Measurements from ENCODE around the gene PPP4R3B.
"Not testable (repeated sequence)": the region's sequence is repeated elsewhere in the genome, so short reads cannot be mapped to it uniquely, and the experiment has no call there.

PPP4R3B gene

GRCh38 chr2:55585451-55586080 is 31.9 kb downstream of the PPP4R3B start:
- Histone ChIP-seq H3K4me3 (ENCODE audit: low read length) (no peak overlapping the region), H3K9ac (ENCODE audit: low read length) (no peak overlapping the region), H3K9me3 (ENCODE audit: control insufficient read depth, low read length) (no peaks in the 10 kb centered on the region), H3K36me3 (ENCODE audit: control insufficient read depth, insufficient read depth, low read length) (no peaks in the 10 kb centered on the region), H3K4me1 (ENCODE audit: control insufficient read depth, insufficient read depth, low read length) (no peaks in the 10 kb centered on the region), H3K27me3 (ENCODE audit: control insufficient read depth, insufficient read depth, low read length) (no peaks in the 10 kb centered on the region)

- no peaks in the 10 kb centered on the region for H3K36me3 ChIP-seq (ENCODE audit: control insufficient read depth, insufficient read depth, low read length)
- no peaks in the 10 kb centered on the region for H3K4me1 ChIP-seq (ENCODE audit: control insufficient read depth, insufficient read depth, low read length)
- H3K27me3 ChIP-seq (ENCODE audit: control insufficient read depth, insufficient read depth, low read length) = no peaks in the 10 kb centered on the region
- no peak overlapping the region for H3K9ac ChIP-seq (ENCODE audit: low read length)
- H3K4me3 ChIP-seq (ENCODE audit: low read length) = no peak overlapping the region
- no peaks in the 10 kb centered on the region for H3K9me3 ChIP-seq (ENCODE audit: control insufficient read depth, low read length)
Observed at GRCh38 chr2:55581874-55582547, 35.4 kb downstream of the PPP4R3B start.

- H3K27me3 ChIP-seq (ENCODE audit: control insufficient read depth, insufficient read depth, low read length) = no peaks in the 10 kb centered on the region
- no peak overlapping the region for H3K9ac ChIP-seq (ENCODE audit: low read length)
- H3K9me3 ChIP-seq (ENCODE audit: control insufficient read depth, low read length) = no peaks in the 10 kb centered on the region
- H3K4me3 ChIP-seq (ENCODE audit: low read length) = no peak overlapping the region
- H3K36me3 ChIP-seq (ENCODE audit: control insufficient read depth, insufficient read depth, low read length) = no peaks in the 10 kb centered on the region
- no peaks in the 10 kb centered on the region for H3K4me1 ChIP-seq (ENCODE audit: control insufficient read depth, insufficient read depth, low read length)
Observed at GRCh38 chr2:55581435-55581834, 36.0 kb downstream of the PPP4R3B start.

DNA sequence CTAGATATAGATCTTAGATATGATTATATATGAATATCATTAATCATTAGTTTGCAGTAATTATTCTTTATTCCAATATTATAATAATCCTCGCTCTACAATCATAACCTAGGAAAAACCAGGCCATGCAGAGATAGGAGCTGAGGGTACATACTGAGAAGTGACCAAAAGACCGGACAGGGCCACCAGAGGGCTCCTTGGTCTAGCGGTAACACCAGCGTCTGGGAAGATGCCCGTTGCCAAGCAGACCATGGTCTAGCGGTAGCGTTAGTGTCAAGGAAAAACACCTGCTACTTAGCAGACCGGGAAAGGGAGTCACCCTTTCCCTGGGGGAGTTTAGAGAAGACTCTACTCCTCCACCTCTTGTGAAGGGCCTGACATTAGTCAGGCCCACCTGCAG is 48.4 kb downstream of the PPP4R3B start:
- H3K36me3 ChIP-seq (ENCODE audit: control insufficient read depth, insufficient read depth, low read length); H3K9me3 ChIP-seq (ENCODE audit: control insufficient read depth, low read length); H3K4me1 ChIP-seq (ENCODE audit: control insufficient read depth, insufficient read depth, low read length); H3K4me3 ChIP-seq (ENCODE audit: low read length); H3K9ac ChIP-seq (ENCODE audit: low read length); H3K27me3 ChIP-seq (ENCODE audit: control insufficient read depth, insufficient read depth, low read length): not testable (repeated sequence)

GRCh38 chr2:55567298-55567697 is 50.1 kb downstream of the PPP4R3B start:
- H3K27me3 ChIP-seq (ENCODE audit: control insufficient read depth, insufficient read depth, low read length) = no peaks in the 10 kb centered on the region
- no peaks in the 10 kb centered on the region for H3K4me1 ChIP-seq (ENCODE audit: control insufficient read depth, insufficient read depth, low read length)
- no peaks in the 10 kb centered on the region for H3K9me3 ChIP-seq (ENCODE audit: control insufficient read depth, low read length)
- no peak overlapping the region for H3K4me3 ChIP-seq (ENCODE audit: low read length)
- no peaks in the 10 kb centered on the region for H3K36me3 ChIP-seq (ENCODE audit: control insufficient read depth, insufficient read depth, low read length)
- H3K9ac ChIP-seq (ENCODE audit: low read length) = no peak overlapping the region

DNA sequence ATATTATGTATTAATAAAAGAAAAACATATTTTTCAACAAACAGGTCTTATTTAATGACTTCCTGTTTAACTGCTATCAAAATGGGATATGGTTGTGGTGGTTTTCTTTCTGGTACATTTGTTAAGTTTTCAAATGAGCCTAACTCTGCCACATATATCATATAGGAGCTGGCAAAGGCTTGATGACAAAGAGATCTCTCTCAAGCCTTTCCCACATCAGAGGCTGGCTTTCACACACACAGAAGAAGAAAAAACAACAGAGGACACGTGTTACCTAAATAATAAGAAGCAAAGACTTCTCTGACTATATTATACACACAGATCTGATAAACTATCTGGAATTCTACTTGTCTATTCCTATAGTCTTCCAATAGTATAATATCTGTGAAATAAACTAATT is 51.8 kb downstream of the PPP4R3B start:
- Histone ChIP-seq H3K36me3 (ENCODE audit: control insufficient read depth, insufficient read depth, low read length) (no peaks in the 10 kb centered on the region), H3K9ac (ENCODE audit: low read length) (no peak overlapping the region), H3K4me1 (ENCODE audit: control insufficient read depth, insufficient read depth, low read length) (no peaks in the 10 kb centered on the region), H3K27me3 (ENCODE audit: control insufficient read depth, insufficient read depth, low read length) (no peaks in the 10 kb centered on the region), H3K4me3 (ENCODE audit: low read length) (no peak overlapping the region), H3K9me3 (ENCODE audit: control insufficient read depth, low read length) (no peaks in the 10 kb centered on the region)

- H3K36me3 ChIP-seq (ENCODE audit: control insufficient read depth, insufficient read depth, low read length) = no peaks in the 10 kb centered on the region
- H3K9me3 ChIP-seq (ENCODE audit: control insufficient read depth, low read length) = no peaks in the 10 kb centered on the region
- H3K27me3 ChIP-seq (ENCODE audit: control insufficient read depth, insufficient read depth, low read length) = no peaks in the 10 kb centered on the region
- H3K4me1 ChIP-seq (ENCODE audit: control insufficient read depth, insufficient read depth, low read length) = peaks cover 8% of the 10 kb centered on the region
- H3K9ac ChIP-seq (ENCODE audit: low read length) = no peak overlapping the region
- H3K4me3 ChIP-seq (ENCODE audit: low read length) = no peak overlapping the region
Observed at GRCh38 chr2:55560855-55561254, 56.6 kb downstream of the PPP4R3B start.

GRCh38 chr2:55556809-55557208 is 60.6 kb downstream of the PPP4R3B start:
- Histone ChIP-seq H3K36me3 (ENCODE audit: control insufficient read depth, insufficient read depth, low read length) (no peaks in the 10 kb centered on the region), H3K27me3 (ENCODE audit: control insufficient read depth, insufficient read depth, low read length) (no peaks in the 10 kb centered on the region), H3K4me1 (ENCODE audit: control insufficient read depth, insufficient read depth, low read length) (peaks cover 8% of the 10 kb centered on the region), H3K9me3 (ENCODE audit: control insufficient read depth, low read length) (no peaks in the 10 kb centered on the region), H3K9ac (ENCODE audit: low read length) (no peak overlapping the region), H3K4me3 (ENCODE audit: low read length) (no peak overlapping the region)

GRCh38 chr2:55555977-55556376 is 61.4 kb downstream of the PPP4R3B start:
- Histone ChIP-seq H3K4me3 (ENCODE audit: low read length) (no peak overlapping the region), H3K36me3 (ENCODE audit: control insufficient read depth, insufficient read depth, low read length) (no peaks in the 10 kb centered on the region), H3K9ac (ENCODE audit: low read length) (no peak overlapping the region), H3K4me1 (ENCODE audit: control insufficient read depth, insufficient read depth, low read length) (peaks cover 8% of the 10 kb centered on the region), H3K27me3 (ENCODE audit: control insufficient read depth, insufficient read depth, low read length) (no peaks in the 10 kb centered on the region), H3K9me3 (ENCODE audit: control insufficient read depth, low read length) (no peaks in the 10 kb centered on the region)

GRCh38 chr2:55553321-55553720 is 64.1 kb downstream of the PPP4R3B start:
- Histone ChIP-seq H3K9me3 (ENCODE audit: control insufficient read depth, low read length) (no peaks in the 10 kb centered on the region), H3K36me3 (ENCODE audit: control insufficient read depth, insufficient read depth, low read length) (peaks cover 3% of the 10 kb centered on the region), H3K27me3 (ENCODE audit: control insufficient read depth, insufficient read depth, low read length) (no peaks in the 10 kb centered on the region), H3K9ac (ENCODE audit: low read length) (no peak overlapping the region), H3K4me3 (ENCODE audit: low read length) (no peak overlapping the region), H3K4me1 (ENCODE audit: control insufficient read depth, insufficient read depth, low read length) (peaks cover 8% of the 10 kb centered on the region)

- Histone ChIP-seq H3K9ac (ENCODE audit: low read length) (no peak overlapping the region), H3K27me3 (ENCODE audit: control insufficient read depth, insufficient read depth, low read length) (no peaks in the 10 kb centered on the region), H3K9me3 (ENCODE audit: control insufficient read depth, low read length) (no peaks in the 10 kb centered on the region), H3K4me1 (ENCODE audit: control insufficient read depth, insufficient read depth, low read length) (no peaks in the 10 kb centered on the region), H3K36me3 (ENCODE audit: control insufficient read depth, insufficient read depth, low read length) (peaks cover 3% of the 10 kb centered on the region), H3K4me3 (ENCODE audit: low read length) (no peak overlapping the region)
Observed at GRCh38 chr2:55550368-55551102, 66.9 kb downstream of the PPP4R3B start.

- H3K36me3 ChIP-seq (ENCODE audit: control insufficient read depth, insufficient read depth, low read length) = not testable (repeated sequence)
Observed at GRCh38 chr2:55547679-55548078, 69.7 kb downstream of the PPP4R3B start.

More at GRCh38 chr2:55547679-55548078, 69.7 kb downstream of the PPP4R3B start:
- H3K4me1 ChIP-seq (ENCODE audit: control insufficient read depth, insufficient read depth, low read length); H3K9me3 ChIP-seq (ENCODE audit: control insufficient read depth, low read length); H3K27me3 ChIP-seq (ENCODE audit: control insufficient read depth, insufficient read depth, low read length); H3K4me3 ChIP-seq (ENCODE audit: low read length); H3K9ac ChIP-seq (ENCODE audit: low read length): not testable (repeated sequence)
